Measurements from ENCODE around the gene WIPF2.
A peak's percentile ranks its signal among the peaks of the same experiment; 100 is the strongest.

- TF ChIP-seq CTCF (IDR thresholded peaks at IDR 0.05) (peak; percentile 66 to 68 (median 68)), POLR2A (IDR thresholded peaks at IDR 0.05; ENCODE audit: low read depth) (no peak), POLR2AphosphoS5 (IDR thresholded peaks at IDR 0.05) (peak; percentile 9 to 23)
Measured at GRCh38 chr17:40290629-40291280, 71.7 kb downstream of the WIPF2 start.
